OCI-LY1 (cell line): Measurements from ENCODE around the gene SERPIND1.

Experiments
- H2AFZ ChIP-seq: fragments of 200-600 bp; sonication (generic), shearing (Covaris generic); 2 replicates; pipeline ENCODE4 v1.6.0; 2014; ENCODE audit warnings: antibody characterized with exemption, mild to moderate bottlenecking, low read length
- H3F3A ChIP-seq: fragments of 200-600 bp; sonication (generic), shearing (Covaris generic); 2 replicates; pipeline ENCODE4 v1.6.0; 2014; ENCODE audit warnings: mild to moderate bottlenecking, antibody characterized with exemption, low read length, moderate library complexity; ENCODE audit not compliant: insufficient read depth
- H3K27ac ChIP-seq: fragments of 200-600 bp; sonication (generic); 2 replicates; pipeline ENCODE4 v1.5.1; 2014; ENCODE audit warnings: low read length, mixed run types, mild to moderate bottlenecking, low read depth; ENCODE audit not compliant: poor library complexity, severe bottlenecking
- H3K27me3 ChIP-seq: fragments of 200-600 bp; sonication (generic); 2 replicates; pipeline ENCODE4 v1.6.0; 2014; ENCODE audit warnings: antibody characterized with exemption, mild to moderate bottlenecking, low read length, moderate library complexity; ENCODE audit not compliant: insufficient read depth
- H3K36me3 ChIP-seq: fragments of 200-600 bp; sonication (generic); 2 replicates; pipeline ENCODE4 v1.6.1; 2014; ENCODE audit warnings: mild to moderate bottlenecking, antibody characterized with exemption, low read length, moderate library complexity, mixed read lengths; ENCODE audit not compliant: insufficient read depth
- H3K4me1 ChIP-seq: fragments of 200-600 bp; sonication (generic); 2 replicates; pipeline ENCODE4 v1.5.1; 2014; ENCODE audit warnings: mild to moderate bottlenecking, low read length, moderate library complexity; ENCODE audit not compliant: insufficient read depth, severe bottlenecking
- H3K4me2 ChIP-seq: fragments of 200-600 bp; sonication (generic), shearing (Covaris generic); 2 replicates; pipeline ENCODE4 v1.6.1; 2014; ENCODE audit warnings: low read length
- H3K4me3 ChIP-seq: fragments of 200-600 bp; sonication (generic); 2 replicates; pipeline ENCODE4 v1.5.1; 2014; ENCODE audit warnings: low read length, low read depth, mild to moderate bottlenecking, mixed read lengths; ENCODE audit not compliant: poor library complexity, severe bottlenecking
- H3K79me2 ChIP-seq: fragments of 200-600 bp; shearing (Covaris generic); 2 replicates; pipeline ENCODE4 v1.6.1; 2016; ENCODE audit warnings: mixed run types, low read length, mixed read lengths; ENCODE audit not compliant: insufficient read depth
- H3K9ac ChIP-seq: fragments of 200-600 bp; sonication (generic), shearing (Covaris generic); 2 replicates; pipeline ENCODE4 v1.6.1; 2014; ENCODE audit warnings: mild to moderate bottlenecking, low read length, mixed read lengths
- H3K9me2 ChIP-seq: fragments of 200-600 bp; sonication (generic), shearing (Covaris generic); 2 replicates; pipeline ENCODE4 v1.6.1; 2014; ENCODE audit warnings: low read depth, mild to moderate bottlenecking, low read length, mixed read lengths
- H3K9me3 ChIP-seq: fragments of 200-600 bp; shearing (Covaris generic); 2 replicates; pipeline ENCODE4 v1.6.1; 2014; ENCODE audit warnings: low read length, mixed read lengths
- H4K20me1 ChIP-seq: fragments of 200-600 bp; sonication (generic), shearing (Covaris generic); 2 replicates; pipeline ENCODE4 v1.6.0; 2016; ENCODE audit warnings: mild to moderate bottlenecking, low read length; ENCODE audit not compliant: insufficient read depth
- EZH2 ChIP-seq: fragments of 200-600 bp; sonication (generic), shearing (Covaris generic); IDR thresholded peaks from 2 replicates; pipeline ENCODE4 v1.8.0; 2017; ENCODE audit warnings: borderline replicate concordance, mixed run types, mild to moderate bottlenecking, antibody characterized with exemption, low read length, moderate library complexity, mixed read lengths
- TF ChIP-seq, protein P1 (sequence below): fragments of 200-600 bp; sonication (generic), shearing (Covaris generic); IDR thresholded peaks from 2 replicates; pipeline ENCODE4 v1.5.1; 2017; ENCODE audit warnings: mild to moderate bottlenecking, antibody characterized with exemption, low read length, moderate library complexity, mixed read lengths

Gene SERPIND1

DNA sequence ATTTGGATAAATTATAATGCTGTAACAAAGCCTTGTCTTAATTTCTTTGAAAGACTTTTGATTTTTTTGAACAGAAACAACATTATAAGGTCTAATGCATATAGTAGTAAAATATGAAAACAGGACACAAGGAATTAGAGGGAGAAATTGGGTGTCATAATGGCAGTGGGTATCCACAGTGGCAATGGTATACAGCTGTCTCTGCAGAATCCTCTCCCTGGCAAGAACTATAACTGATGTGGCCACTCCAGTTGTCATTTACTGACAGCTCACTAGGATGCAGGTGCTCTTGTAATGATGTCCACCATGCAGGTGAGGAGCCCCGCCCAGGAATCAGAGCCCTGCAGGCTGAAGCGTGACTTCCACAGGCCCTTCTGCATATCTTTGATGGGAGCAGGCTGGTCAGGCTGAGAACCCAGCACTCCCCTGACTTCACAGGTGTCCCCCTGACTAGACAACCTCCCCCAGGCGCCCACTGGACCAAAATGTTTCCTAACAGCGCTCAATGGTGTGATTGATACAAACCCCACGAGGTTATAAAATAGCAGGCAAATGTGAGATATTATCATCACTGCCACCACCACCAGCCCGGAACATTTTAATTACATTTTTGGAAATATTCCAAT lies 32.8 kb upstream of the SERPIND1 start:
- Histone ChIP-seq H3K27ac (no peak overlapping the region), H3K4me3 (no peak overlapping the region), H3K79me2 (no peaks in the 10 kb centered on the region), H3K9me3 (peaks cover 3% of the 10 kb centered on the region), H3K36me3 (peaks cover 48% of the 10 kb centered on the region), H3K9ac (no peak overlapping the region), H3K9me2 (no peaks in the 10 kb centered on the region), H3F3A (no peaks in the 10 kb centered on the region), H2AFZ (no peak overlapping the region), H3K4me2 (no peak overlapping the region), H4K20me1 (no peaks in the 10 kb centered on the region), H3K27me3 (no peaks in the 10 kb centered on the region), H3K4me1 (no peaks in the 10 kb centered on the region)
- TF ChIP-seq, protein P1, sequence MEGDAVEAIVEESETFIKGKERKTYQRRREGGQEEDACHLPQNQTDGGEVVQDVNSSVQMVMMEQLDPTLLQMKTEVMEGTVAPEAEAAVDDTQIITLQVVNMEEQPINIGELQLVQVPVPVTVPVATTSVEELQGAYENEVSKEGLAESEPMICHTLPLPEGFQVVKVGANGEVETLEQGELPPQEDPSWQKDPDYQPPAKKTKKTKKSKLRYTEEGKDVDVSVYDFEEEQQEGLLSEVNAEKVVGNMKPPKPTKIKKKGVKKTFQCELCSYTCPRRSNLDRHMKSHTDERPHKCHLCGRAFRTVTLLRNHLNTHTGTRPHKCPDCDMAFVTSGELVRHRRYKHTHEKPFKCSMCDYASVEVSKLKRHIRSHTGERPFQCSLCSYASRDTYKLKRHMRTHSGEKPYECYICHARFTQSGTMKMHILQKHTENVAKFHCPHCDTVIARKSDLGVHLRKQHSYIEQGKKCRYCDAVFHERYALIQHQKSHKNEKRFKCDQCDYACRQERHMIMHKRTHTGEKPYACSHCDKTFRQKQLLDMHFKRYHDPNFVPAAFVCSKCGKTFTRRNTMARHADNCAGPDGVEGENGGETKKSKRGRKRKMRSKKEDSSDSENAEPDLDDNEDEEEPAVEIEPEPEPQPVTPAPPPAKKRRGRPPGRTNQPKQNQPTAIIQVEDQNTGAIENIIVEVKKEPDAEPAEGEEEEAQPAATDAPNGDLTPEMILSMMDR: no peak
- no peak for TF ChIP-seq EZH2

DNA sequence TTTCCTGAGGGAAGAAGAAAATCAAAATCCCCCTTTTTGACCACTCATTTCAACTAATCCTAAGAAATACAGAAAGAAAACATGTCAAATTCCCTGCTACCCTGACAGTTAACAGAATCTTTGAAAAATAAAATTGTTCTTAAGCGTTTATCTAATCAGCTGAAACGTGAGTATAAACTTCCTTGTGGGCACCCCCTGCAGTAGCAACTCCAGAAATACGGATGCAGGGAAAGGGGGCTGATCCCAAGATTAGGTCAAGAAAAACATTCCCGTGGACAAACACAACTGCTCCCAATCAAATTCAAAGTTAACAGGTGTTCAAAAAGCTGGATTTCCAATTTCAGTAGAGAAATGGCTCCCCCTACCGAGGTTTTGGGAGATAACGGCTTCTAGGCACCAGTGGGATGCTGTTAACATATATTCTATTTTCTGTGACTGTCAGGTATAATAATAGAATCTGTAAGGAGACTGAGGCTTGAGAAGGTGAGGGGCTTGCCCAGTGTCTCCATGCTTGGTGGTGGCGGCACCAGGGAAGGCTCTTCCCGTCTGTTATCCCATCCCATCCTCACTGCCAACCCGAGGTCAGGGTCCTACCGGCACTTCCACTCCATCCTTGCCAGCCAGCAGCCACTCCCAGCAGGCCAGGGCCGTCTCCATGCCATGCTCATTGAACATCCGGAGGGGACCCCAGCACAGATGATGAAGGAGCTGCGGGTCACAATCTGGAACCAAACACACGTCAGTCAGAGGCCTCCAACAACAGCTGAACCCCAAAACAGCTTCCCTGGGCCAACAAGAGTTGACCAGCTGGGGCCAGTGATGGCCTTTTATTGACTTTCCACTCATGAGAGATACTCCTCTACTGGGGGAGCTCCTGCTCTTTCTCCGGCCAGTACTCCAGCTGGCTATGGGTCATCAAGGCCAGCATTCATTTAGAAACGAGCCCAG lies 32.0 kb upstream of the SERPIND1 start:
- H3F3A ChIP-seq: no peaks in the 10 kb centered on the region
- no peak overlapping the region for H3K4me3 ChIP-seq
- H3K9ac ChIP-seq: no peak overlapping the region
- peaks cover 54% of the 10 kb centered on the region for H3K36me3 ChIP-seq
- no peaks in the 10 kb centered on the region for H3K4me1 ChIP-seq
- no peaks in the 10 kb centered on the region for H3K9me2 ChIP-seq
- H3K27ac ChIP-seq: no peak overlapping the region
- no peak for TF ChIP-seq EZH2
- TF ChIP-seq, protein P1: peak; percentile 82
- peaks cover 3% of the 10 kb centered on the region for H3K9me3 ChIP-seq
- no peak overlapping the region for H2AFZ ChIP-seq
- no peak overlapping the region for H3K4me2 ChIP-seq
- no peaks in the 10 kb centered on the region for H3K79me2 ChIP-seq
- no peaks in the 10 kb centered on the region for H3K27me3 ChIP-seq
- H4K20me1 ChIP-seq: no peaks in the 10 kb centered on the region

DNA sequence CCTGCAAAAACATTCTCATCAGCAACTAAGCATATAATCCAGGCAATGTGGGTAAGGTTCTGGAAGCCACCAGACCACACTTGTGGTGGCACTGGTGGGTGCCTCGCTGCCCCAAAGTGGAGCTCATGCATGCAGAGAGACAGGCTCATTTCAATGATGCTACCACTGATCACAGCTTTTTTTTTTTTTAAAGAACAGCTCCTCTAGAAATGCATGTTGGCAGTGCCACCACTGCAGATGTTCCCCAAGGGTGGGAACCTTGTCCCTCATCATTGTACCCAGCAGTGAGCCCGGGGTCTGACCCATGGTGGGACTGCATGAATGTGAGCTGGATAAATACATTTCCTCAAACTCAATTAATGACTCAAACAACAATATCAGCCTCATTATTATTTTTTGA lies 31.1 kb upstream of the SERPIND1 start:
- Histone ChIP-seq H3K4me2 (no peak overlapping the region), H3K4me3 (no peak overlapping the region), H4K20me1 (no peaks in the 10 kb centered on the region), H3K4me1 (no peaks in the 10 kb centered on the region), H3K27me3 (no peaks in the 10 kb centered on the region), H3K36me3 (peaks cover 63% of the 10 kb centered on the region), H3K27ac (no peak overlapping the region), H3K79me2 (no peaks in the 10 kb centered on the region), H2AFZ (no peak overlapping the region), H3K9ac (no peak overlapping the region), H3F3A (no peaks in the 10 kb centered on the region), H3K9me3 (peaks cover 3% of the 10 kb centered on the region), H3K9me2 (no peaks in the 10 kb centered on the region)
- TF ChIP-seq, protein P1: no peak
- no peak for TF ChIP-seq EZH2
